ENCODE results near the gene RAD51B.

GRCh38 chr14:67851785-67852410 is 32.3 kb downstream of the RAD51B start:
- TF ChIP-seq EZH2 (IDR thresholded peaks at IDR 0.05; ENCODE audit: borderline replicate concordance, low read depth, low read length, poor library complexity, severe bottlenecking) (no peak), CTCF (conservative IDR thresholded peaks at IDR 0.05; ENCODE audit: low read depth, low read length) (no peak)

All from A673 (cell line).